Right cardiac atrium (tissue), 5 donors: ENCODE measurements around the gene RNF123. TPM values are rescaled to one million over a fixed set of nuclear protein-coding genes. Genes with fewer than 3 reads are reported as not detected.

Experiments used
- ATAC-seq, 2 donors: fragments of 200-7000 bp; cut with Tn5 transposase; one replicate each; pipeline versions ENCODE4 v1.8.0 to v1.9.1; 2020; ENCODE audit warnings: moderate library complexity in 2 of 2, mild to moderate bottlenecking in 1 of 2
- DNase-seq, 3 donors: peaks; one replicate each; pipeline ENCODE4 v3.0.0-alpha.2; 2020
- H3K27ac ChIP-seq: one replicate; pipeline ENCODE4 v1.5.1; 2013; ENCODE audit warnings: mild to moderate bottlenecking, low read length, control low read depth, moderate library complexity
- H3K27me3 ChIP-seq: one replicate; pipeline ENCODE4 v1.6.1; 2013; ENCODE audit not compliant: control insufficient read depth, insufficient read depth
- H3K4me1 ChIP-seq: one replicate; pipeline ENCODE4 v1.6.1; 2013; ENCODE audit warnings: low read length; ENCODE audit not compliant: control insufficient read depth, insufficient read depth
- H3K4me3 ChIP-seq: one replicate; pipeline ENCODE4 v1.5.1; 2013; ENCODE audit warnings: low read length, control low read depth
- H3K9me3 ChIP-seq: one replicate; pipeline ENCODE4 v1.6.1; 2013; ENCODE audit warnings: low read length; ENCODE audit not compliant: control insufficient read depth
- WGBS: extraction: QIAGEN DNeasy Blood & Tissue Kit; methylation state at CpG from one replicate; pipeline ENCODE4 v1.1.7; 2013; 5-methylcytosine and 5-hydroxymethylcytosine counted together
- intact Hi-C, 4 donors: fragments of 100-400 bp; cut with DNase I; formaldehyde crosslinking; loops; one replicate each; pipeline versions ENCODE4 v1.11.0 to v1.14.0; 2022 to 2023
- polyA plus RNA-seq: library from polyadenylated mRNA; stranded (reverse); fragments of 200-250 nt; gene quantifications from one replicate; pipeline ENCODE4 v1.2.3, GENCODE V29; 2013
- total RNA-seq, 4 donors: library from RNA; stranded (reverse); fragmentation: NEBNext Ultra II Directional; extraction: Animal tissue kit (Norgen Biotek cat#: 25700); gene quantifications; one replicate each; pipeline ENCODE4 v1.2.1, GENCODE V29; 2021
- donor health status: healthy with polysubstance abuse.
- donor health status: DM: no; HTN: yes; CAD: no.
- donor health status: DM: no; HTN: no; CAD: no.
- donor health status: DM: no; HTN: yes; CAD: no; lungs with severe emphysema.
- donor health status: DM: yes; HTN: yes; CAD: no.

Gene RNF123
- total and polyA plus RNA-seq, 5 donors = 24.4 to 44.6 (median 39.2) TPM

- no peaks in the 10 kb centered on the region for H3K9me3 ChIP-seq
- no peaks in the 10 kb centered on the region for H3K27me3 ChIP-seq
- 84% methylated on average over 3 of the region's 3 CpGs for WGBS
- ATAC-seq = no peak
- peaks cover 4% of the 10 kb centered on the region for H3K4me1 ChIP-seq
- H3K27ac ChIP-seq = no peak overlapping the region
- DNase-seq = peak in 1 of 3 donors; percentile 29
- no peak overlapping the region for H3K4me3 ChIP-seq
- intact Hi-C loops = no loop called here
These were observed 20.0 kb upstream of the RNF123 start for GRCh38 chr3:49669352-49669751.

GRCh38 chr3:49670940-49671290 is 18.4 kb upstream of the RNF123 start:
- DNase-seq = peak in 1 of 3 donors; percentile 34
- intact Hi-C loops = loop anchor here (2.0 to 10.0 kb wide), 4 partner anchors 129 to 206 kb away; no protein-coding TSS in a partner anchor
- H3K27ac ChIP-seq = no peak overlapping the region
- H3K4me3 ChIP-seq = no peak overlapping the region
- no peaks in the 10 kb centered on the region for H3K27me3 ChIP-seq
- no peaks in the 10 kb centered on the region for H3K9me3 ChIP-seq
- peaks cover 5% of the 10 kb centered on the region for H3K4me1 ChIP-seq
- 66% methylated on average over 6 of the region's 6 CpGs for WGBS
- no peak for ATAC-seq

- no peaks in the 10 kb centered on the region for H3K9me3 ChIP-seq
- H3K4me1 ChIP-seq = peaks cover 5% of the 10 kb centered on the region
- ATAC-seq (no peak), DNase-seq (peak; percentile 49 to 80 (median 78))
- intact Hi-C loops = loop anchor here (2.0 to 10.0 kb wide), 4 partner anchors 129 to 207 kb away; no protein-coding TSS in a partner anchor
- 40% methylated on average over 11 of the region's 11 CpGs for WGBS
- no peak overlapping the region for H3K4me3 ChIP-seq
- no peak overlapping the region for H3K27ac ChIP-seq
- H3K27me3 ChIP-seq = no peaks in the 10 kb centered on the region
These were observed 17.8 kb upstream of the RNF123 start for GRCh38 chr3:49671291-49672288.

GRCh38 chr3:49673121-49673714 is 16.1 kb upstream of the RNF123 start:
- H3K27ac ChIP-seq = peak overlapping the region; percentile 53
- H3K9me3 ChIP-seq = no peaks in the 10 kb centered on the region
- WGBS = 22% methylated on average over 17 of the region's 17 CpGs
- H3K4me1 ChIP-seq = peaks cover 5% of the 10 kb centered on the region
- intact Hi-C loops = loop anchor here (5.0 to 10.0 kb wide), 3 partner anchors 131 to 208 kb away; no protein-coding TSS in a partner anchor
- no peaks in the 10 kb centered on the region for H3K27me3 ChIP-seq
- H3K4me3 ChIP-seq = peak overlapping the region; percentile 67
- ATAC-seq (no peak), DNase-seq (no peak)

GRCh38 chr3:49673715-49674496 is 15.5 kb upstream of the RNF123 start, which contains the start of gene APEH:
APEH (plus strand) TSS chr3:49674351; CDS start chr3:49674402, 51 bp downstream.
- peak within 1 kb of the TSS; percentile 67 for H3K4me3 ChIP-seq
- WGBS = under 1% methylated on average over 71 of the region's 71 CpGs
- intact Hi-C loops = loop anchor here (5.0 to 10.0 kb wide), 3 partner anchors 132 to 209 kb away; no protein-coding TSS in a partner anchor

GRCh38 chr3:49674497-49674983 is 14.8 kb upstream of the RNF123 start:
- peak; percentile 37 to 54 for ATAC-seq
- WGBS = 11% methylated on average over 34 of the region's 34 CpGs
- intact Hi-C loops = loop anchor here (5.0 to 10.0 kb wide), 3 partner anchors 132 to 210 kb away; no protein-coding TSS in a partner anchor

More at GRCh38 chr3:49673715-49674496, 15.5 kb upstream of the RNF123 start, which contains the start of gene APEH:
- DNase-seq = peak; percentile 98 to 99 (median 98)
- Histone ChIP-seq H3K27me3 (no peaks in the 10 kb centered on the region), H3K4me1 (peaks cover 5% of the 10 kb centered on the region), H3K27ac (peak within 1 kb of the TSS; percentile 74), H3K9me3 (no peaks in the 10 kb centered on the region)
- ATAC-seq = peak; percentile 94 to 95

GRCh38 chr3:49675912-49676311 is 13.4 kb upstream of the RNF123 start:
- no peak overlapping the region for H3K27ac ChIP-seq
- H3K4me3 ChIP-seq = no peak overlapping the region
- no peaks in the 10 kb centered on the region for H3K27me3 ChIP-seq
- DNase-seq (peak in 1 of 3 donors; percentile 49), ATAC-seq (no peak)
- no peaks in the 10 kb centered on the region for H3K9me3 ChIP-seq
- WGBS = 90% methylated on average over 11 of the region's 11 CpGs
- peaks cover 5% of the 10 kb centered on the region for H3K4me1 ChIP-seq
- intact Hi-C loops = loop anchor here in 1 of 4 donors (10.0 kb wide), 1 partner anchor 211 kb away; no protein-coding TSS in a partner anchor

More at GRCh38 chr3:49674497-49674983, 14.8 kb upstream of the RNF123 start:
- Histone ChIP-seq H3K4me3 (peak overlapping the region; percentile 67), H3K27me3 (no peaks in the 10 kb centered on the region), H3K9me3 (no peaks in the 10 kb centered on the region), H3K4me1 (peaks cover 5% of the 10 kb centered on the region), H3K27ac (peak overlapping the region; percentile 8)
- DNase-seq = peak in 1 of 3 donors; percentile 76

- no peak for ATAC-seq
- H3K9me3 ChIP-seq = no peaks in the 10 kb centered on the region
- DNase-seq = peak in 1 of 3 donors; percentile 17
- H3K4me1 ChIP-seq = no peaks in the 10 kb centered on the region
- H3K4me3 ChIP-seq = no peak overlapping the region
- WGBS = 84% methylated on average over 7 of the region's 7 CpGs
- H3K27me3 ChIP-seq = no peaks in the 10 kb centered on the region
- no peak overlapping the region for H3K27ac ChIP-seq
- intact Hi-C loops = no loop called here
These were observed 8.7 kb upstream of the RNF123 start for GRCh38 chr3:49680493-49681231.

- Histone ChIP-seq H3K4me3 (no peak overlapping the region), H3K9me3 (no peaks in the 10 kb centered on the region), H3K27me3 (no peaks in the 10 kb centered on the region), H3K4me1 (no peaks in the 10 kb centered on the region), H3K27ac (no peak overlapping the region)
- no peak for ATAC-seq
- intact Hi-C loops = no loop called here
- 95% methylated on average over 2 of the region's 2 CpGs for WGBS
- DNase-seq = no peak
These were observed 8.2 kb upstream of the RNF123 start for GRCh38 chr3:49681232-49681522.

- ATAC-seq = no peak
- Histone ChIP-seq H3K9me3 (no peaks in the 10 kb centered on the region), H3K4me1 (peaks cover 2% of the 10 kb centered on the region), H3K27me3 (no peaks in the 10 kb centered on the region), H3K4me3 (no peak overlapping the region), H3K27ac (no peak overlapping the region)
- 79% methylated on average over 4 of the region's 4 CpGs for WGBS
- DNase-seq = peak in 1 of 3 donors; percentile 4
- intact Hi-C loops = no loop called here
These were observed 7.8 kb upstream of the RNF123 start for GRCh38 chr3:49681543-49681942.
